BJ (cell line): ENCODE data around the gene SELENOS. TPM values are rescaled to one million over a fixed set of nuclear protein-coding genes. Genes with fewer than 3 reads are reported as not detected.

ENCODE experiments used
- CTCF ChIA-PET: fragments of 350-600 bp; formaldehyde crosslinking; extraction: SDS; loops from one replicate; lab custom pipeline; 2021; ENCODE audit warnings: antibody characterized with exemption, inconsistent platforms; lab: Yijun Ruan, JAX
- POLR2A ChIA-PET: fragments of 300-600 bp; sonication (Branson Sonifier 250); formaldehyde crosslinking; extraction: SDS; loops from one replicate; lab custom pipeline; 2021; ENCODE audit warnings: antibody characterized with exemption; lab: Charles Lee
- DNase-seq: peaks from one replicate; pipeline ENCODE4 v3.0.0-alpha.2; 2011; ENCODE audit warnings: low read depth
- H3K27me3 ChIP-seq: 2 replicates; pipeline ENCODE4 v1.6.0; 2011; ENCODE audit warnings: low read length; ENCODE audit not compliant: control insufficient read depth, insufficient read depth
- H3K36me3 ChIP-seq: 2 replicates; pipeline ENCODE4 v1.5.1; 2011; ENCODE audit warnings: low read length; ENCODE audit not compliant: control insufficient read depth, insufficient read depth
- H3K4me3 ChIP-seq: 2 replicates; pipeline ENCODE4 v1.5.1; 2011; ENCODE audit warnings: low read depth, mild to moderate bottlenecking, control low read depth, low read length
- CTCF ChIP-seq: IDR thresholded peaks from 2 replicates; pipeline ENCODE4 v1.5.1; 2011; ENCODE audit warnings: low read depth, mild to moderate bottlenecking, control low read depth, inconsistent platforms, low read length, moderate library complexity; ENCODE audit not compliant: insufficient read depth
- polyA plus RNA-seq: library from polyadenylated mRNA; depleted of rRNA; stranded (reverse); fragments of >200 nt; gene quantifications from 2 replicates; pipeline ENCODE4 v1.2.3, GENCODE V29; 2011

SELENOS gene
- polyA plus RNA-seq, 1 experiment, result 71.2 TPM

GRCh38 chr15:101315736-101316135 lies 38.5 kb upstream of the SELENOS start:
- CTCF ChIA-PET, result interaction anchor here (0.8 kb wide), 1 partner anchor 23 kb away, joined by 3 read pairs; no protein-coding TSS in a partner anchor
- Histone ChIP-seq H3K27me3 (0 out of 2 replicates have a peak, but pooled peaks cover 2% of the 10 kb centered on the region), H3K4me3 (no peak overlapping the region), H3K36me3 (no peaks in the 10 kb centered on the region)
- DNase-seq, result no peak
- POLR2A ChIA-PET, result no interaction called here
- TF ChIP-seq CTCF, result no peak

- POLR2A ChIA-PET, result no interaction called here
- TF ChIP-seq CTCF, result no peak
- CTCF ChIA-PET, result interaction anchor here (0.6 to 1.4 kb wide), 3 partner anchors 9 to 326 kb away, joined by 3 to 4 read pairs (median 3); no protein-coding TSS in a partner anchor
Measured at GRCh38 chr15:101314336-101315125, 37.2 kb upstream of the SELENOS start.

GRCh38 chr15:101313041-101313761 lies 35.9 kb upstream of the SELENOS start:
- POLR2A ChIA-PET, result no interaction called here
- CTCF ChIA-PET, result interaction anchor here (1.4 kb wide), 1 partner anchor 11 kb away, joined by 4 read pairs; no protein-coding TSS in a partner anchor
- no peak overlapping the region for H3K4me3 ChIP-seq

More at GRCh38 chr15:101314336-101315125, 37.2 kb upstream of the SELENOS start:
- Histone ChIP-seq H3K27me3 (0 out of 2 replicates have a peak, but pooled peaks cover 2% of the 10 kb centered on the region), H3K4me3 (no peak overlapping the region), H3K36me3 (no peaks in the 10 kb centered on the region)
- no peak for DNase-seq

GRCh38 chr15:101310508-101310907 lies 33.2 kb upstream of the SELENOS start:
- H3K27me3 ChIP-seq, result no peaks in the 10 kb centered on the region
- no peak overlapping the region for H3K4me3 ChIP-seq
- no peak for TF ChIP-seq CTCF
- ChIA-PET CTCF (interaction anchor here (0.6 kb wide), 1 partner anchor 17 kb away, joined by 3 read pairs; no protein-coding TSS in a partner anchor), POLR2A (no interaction called here)
- H3K36me3 ChIP-seq, result no peaks in the 10 kb centered on the region
- DNase-seq, result no peak

More at GRCh38 chr15:101313041-101313761, 35.9 kb upstream of the SELENOS start:
- no peak for TF ChIP-seq CTCF
- DNase-seq, result no peak
- 0 out of 2 replicates have a peak, but pooled peaks cover 2% of the 10 kb centered on the region for H3K27me3 ChIP-seq
- no peaks in the 10 kb centered on the region for H3K36me3 ChIP-seq

- ChIA-PET CTCF (no interaction called here), POLR2A (no interaction called here)
- no peak for TF ChIP-seq CTCF
- H3K36me3 ChIP-seq, result no peaks in the 10 kb centered on the region
- DNase-seq, result no peak
- H3K27me3 ChIP-seq, result no peaks in the 10 kb centered on the region
- H3K4me3 ChIP-seq, result no peak overlapping the region
Measured at GRCh38 chr15:101310161-101310480, 32.8 kb upstream of the SELENOS start.
